HepG2 (cell line): ENCODE data around the gene HMG20B. TPM values are rescaled to one million over a fixed set of nuclear protein-coding genes. Genes with fewer than 3 reads are reported as not detected.

ENCODE experiments used
- ADNP ChIP-seq: sonication (generic); formaldehyde crosslinking; IDR thresholded peaks from 2 replicates; pipeline ENCODE4 v1.4.0; 2020; ENCODE audit warnings: missing genetic modification reagents
- AKAP8 ChIP-seq: sonication (generic); formaldehyde crosslinking; IDR thresholded peaks from 2 replicates; pipeline ENCODE4 v1.5.1; 2020; ENCODE audit warnings: mild to moderate bottlenecking, missing genetic modification reagents
- DNMT1 ChIP-seq: sonication (generic); formaldehyde crosslinking; IDR thresholded peaks from 2 replicates; pipeline ENCODE4 v1.5.1; 2020; ENCODE audit warnings: mild to moderate bottlenecking, missing genetic modification reagents
- DR1 ChIP-seq: sonication (generic); formaldehyde crosslinking; IDR thresholded peaks from 2 replicates; pipeline ENCODE4 v1.8.0; 2021; ENCODE audit warnings: mild to moderate bottlenecking, missing genetic modification reagents, inconsistent platforms
- GLI4 ChIP-seq: sonication (generic); formaldehyde crosslinking; IDR thresholded peaks from 2 replicates; pipeline ENCODE4 v1.5.1; 2020; ENCODE audit warnings: missing genetic modification reagents, mild to moderate bottlenecking, moderate library complexity, borderline replicate concordance
- MEIS2 ChIP-seq: sonication (generic); formaldehyde crosslinking; IDR thresholded peaks from 2 replicates; pipeline ENCODE4 v1.9.0; 2021; ENCODE audit warnings: mild to moderate bottlenecking, missing genetic modification reagents
- SP1 ChIP-seq, 2 experiments: fragments of 450-650 bp in 1 of 2; sonication (generic) in 1 of 2; formaldehyde crosslinking in 1 of 2; IDR thresholded peaks; 2 replicates each; pipeline versions ENCODE4 v1.4.0 to v1.6.1; 2016 to 2020; ENCODE audit warnings: missing genetic modification reagents in 1 of 2
- YEATS4 ChIP-seq: sonication (generic); formaldehyde crosslinking; IDR thresholded peaks from 2 replicates; pipeline ENCODE4 v1.4.0; 2020; ENCODE audit warnings: missing genetic modification reagents, borderline replicate concordance
- ZFY ChIP-seq: sonication (generic); formaldehyde crosslinking; IDR thresholded peaks from 2 replicates; pipeline ENCODE4 v1.4.0; 2020; ENCODE audit warnings: missing genetic modification reagents
- ZNF224 ChIP-seq: sonication (generic); formaldehyde crosslinking; IDR thresholded peaks from 2 replicates; pipeline ENCODE4 v1.5.0; 2020; ENCODE audit warnings: mild to moderate bottlenecking, missing genetic modification reagents
- ZNF441 ChIP-seq: sonication (generic); formaldehyde crosslinking; IDR thresholded peaks from 2 replicates; pipeline ENCODE4 v1.7.0; 2021; ENCODE audit warnings: missing genetic modification reagents, borderline replicate concordance
- ZNF780A ChIP-seq: sonication (generic); formaldehyde crosslinking; IDR thresholded peaks from 2 replicates; pipeline ENCODE4 v1.8.0; 2022; ENCODE audit warnings: mild to moderate bottlenecking, missing genetic modification reagents, moderate library complexity
- ZNF782 ChIP-seq: sonication (generic); formaldehyde crosslinking; IDR thresholded peaks from 2 replicates; pipeline ENCODE4 v1.4.0; 2020; ENCODE audit warnings: missing genetic modification reagents, mild to moderate bottlenecking, borderline replicate concordance
- polyA plus RNA-seq, 8 experiments: library from polyadenylated mRNA; depleted of rRNA in 3 of 8; stranded (reverse) in 7 of 8; unstranded in 1 of 8; fragments of >200 nt; fragmentation: Illumina TruSeq in 4 of 8; extraction: Trizol in 4 of 8; gene quantifications; 2 replicates each; pipeline versions ENCODE4 v1.2.1 to v1.2.3, GENCODE V29; 2011 to 2016; ENCODE audit warnings: low read depth in 4 of 8, missing spikeins in 1 of 8, mixed read lengths in 1 of 8; ENCODE audit not compliant: insufficient read depth in 1 of 8
- total RNA-seq, 5 experiments: library from RNA; depleted of rRNA; stranded (reverse); fragments of >200 nt; fragmentation: Illumina TruSeq; extraction: Trizol; gene quantifications; 2 replicates each; pipeline ENCODE4 v1.2.3, GENCODE V29; 2016; ENCODE audit warnings: low read depth in 1 of 5
- TF ChIP-seq, protein P1 (sequence below): sonication (generic); formaldehyde crosslinking; conservative IDR thresholded peaks from 2 replicates; pipeline ENCODE4 v1.4.0; 2020; ENCODE audit warnings: missing genetic modification reagents
- TF ChIP-seq, protein P2 (sequence below): sonication (generic); formaldehyde crosslinking; IDR thresholded peaks from 2 replicates; pipeline ENCODE4 v1.8.1; 2023; ENCODE audit warnings: mild to moderate bottlenecking, missing genetic modification reagents
- TF ChIP-seq, protein P3 (sequence below): sonication (generic); formaldehyde crosslinking; IDR thresholded peaks from 2 replicates; pipeline ENCODE4 v1.4.0; 2020; ENCODE audit warnings: missing genetic modification reagents, borderline replicate concordance
- TF ChIP-seq, protein P4 (sequence below): sonication (generic); formaldehyde crosslinking; IDR thresholded peaks from 2 replicates; pipeline ENCODE4 v1.9.0; 2022; ENCODE audit warnings: low read depth, missing genetic modification reagents

The HMG20B gene
- total and polyA plus RNA-seq, 2 of the 13 experiments (the other 11 are each of a cell fraction or from before 2014, with no cell fraction given): 23.9 to 29.2 TPM

DNA sequence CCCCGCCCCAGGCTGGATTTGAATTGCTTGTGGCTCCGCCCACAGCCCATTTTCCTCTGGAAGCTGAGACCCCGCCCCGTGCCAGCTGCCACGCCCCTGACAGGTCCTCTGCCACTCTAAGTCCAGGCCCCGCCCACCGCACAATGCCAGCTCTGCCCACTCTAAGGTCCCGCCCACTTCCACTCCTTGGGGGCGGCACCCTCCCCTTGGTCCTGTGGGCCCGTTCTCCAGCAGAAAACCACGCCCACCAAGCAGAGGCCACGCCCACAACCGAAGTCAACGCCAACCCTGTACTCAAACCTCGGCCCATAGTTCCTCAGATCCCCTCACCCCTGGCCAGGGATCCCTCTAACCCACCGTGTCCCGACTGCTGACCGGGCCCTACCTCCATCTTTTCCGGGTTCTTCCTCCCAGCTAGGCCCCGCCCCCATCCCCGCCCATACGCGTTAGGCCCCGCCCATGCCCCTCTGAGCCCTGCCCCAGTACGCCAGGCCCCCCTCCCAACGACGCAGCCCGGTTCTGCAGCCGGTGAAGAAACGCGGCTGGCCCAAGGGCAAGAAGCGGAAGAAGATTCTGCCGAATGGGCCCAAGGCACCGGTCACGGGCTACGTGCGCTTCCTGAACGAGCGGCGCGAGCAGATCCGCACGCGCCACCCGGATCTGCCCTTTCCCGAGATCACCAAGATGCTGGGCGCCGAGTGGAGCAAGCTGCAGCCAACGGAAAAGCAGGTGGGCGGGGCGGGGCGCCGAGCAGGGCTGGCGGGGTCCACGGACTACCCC is 1.3 kb downstream of the HMG20B start (continued):
- TF ChIP-seq, protein P1, sequence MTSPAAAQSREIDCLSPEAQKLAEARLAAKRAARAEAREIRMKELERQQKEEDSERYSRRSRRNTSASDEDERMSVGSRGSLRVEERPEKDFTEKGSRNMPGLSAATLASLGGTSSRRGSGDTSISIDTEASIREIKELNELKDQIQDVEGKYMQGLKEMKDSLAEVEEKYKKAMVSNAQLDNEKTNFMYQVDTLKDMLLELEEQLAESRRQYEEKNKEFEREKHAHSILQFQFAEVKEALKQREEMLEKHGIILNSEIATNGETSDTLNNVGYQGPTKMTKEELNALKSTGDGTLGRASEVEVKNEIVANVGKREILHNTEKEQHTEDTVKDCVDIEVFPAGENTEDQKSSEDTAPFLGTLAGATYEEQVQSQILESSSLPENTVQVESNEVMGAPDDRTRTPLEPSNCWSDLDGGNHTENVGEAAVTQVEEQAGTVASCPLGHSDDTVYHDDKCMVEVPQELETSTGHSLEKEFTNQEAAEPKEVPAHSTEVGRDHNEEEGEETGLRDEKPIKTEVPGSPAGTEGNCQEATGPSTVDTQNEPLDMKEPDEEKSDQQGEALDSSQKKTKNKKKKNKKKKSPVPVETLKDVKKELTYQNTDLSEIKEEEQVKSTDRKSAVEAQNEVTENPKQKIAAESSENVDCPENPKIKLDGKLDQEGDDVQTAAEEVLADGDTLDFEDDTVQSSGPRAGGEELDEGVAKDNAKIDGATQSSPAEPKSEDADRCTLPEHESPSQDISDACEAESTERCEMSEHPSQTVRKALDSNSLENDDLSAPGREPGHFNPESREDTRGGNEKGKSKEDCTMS (CRISPR knock-in tag): no peak
- TF ChIP-seq MEIS2 (CRISPR knock-in tag) (no peak), GLI4 (CRISPR knock-in tag) (no peak), SP1 (IDR thresholded peaks at IDR 0.05) (peak; percentile 82), SP1 (CRISPR knock-in tag; IDR thresholded peaks at IDR 0.05) (peak; percentile 94), ZNF224 (no peak), ZNF441 (CRISPR knock-in tag) (no peak), ZNF780A (CRISPR knock-in tag) (no peak), DNMT1 (CRISPR knock-in tag) (no peak), YEATS4 (CRISPR knock-in tag) (0 out of 2 replicates have a peak, but pooled peaks have one; percentile 37), AKAP8 (no peak), ZNF782 (no peak), ZFY (0 out of 2 replicates have a peak, but pooled peaks have one; percentile 20), DR1 (CRISPR knock-in tag) (no peak), ADNP (no peak)
- TF ChIP-seq, protein P2, sequence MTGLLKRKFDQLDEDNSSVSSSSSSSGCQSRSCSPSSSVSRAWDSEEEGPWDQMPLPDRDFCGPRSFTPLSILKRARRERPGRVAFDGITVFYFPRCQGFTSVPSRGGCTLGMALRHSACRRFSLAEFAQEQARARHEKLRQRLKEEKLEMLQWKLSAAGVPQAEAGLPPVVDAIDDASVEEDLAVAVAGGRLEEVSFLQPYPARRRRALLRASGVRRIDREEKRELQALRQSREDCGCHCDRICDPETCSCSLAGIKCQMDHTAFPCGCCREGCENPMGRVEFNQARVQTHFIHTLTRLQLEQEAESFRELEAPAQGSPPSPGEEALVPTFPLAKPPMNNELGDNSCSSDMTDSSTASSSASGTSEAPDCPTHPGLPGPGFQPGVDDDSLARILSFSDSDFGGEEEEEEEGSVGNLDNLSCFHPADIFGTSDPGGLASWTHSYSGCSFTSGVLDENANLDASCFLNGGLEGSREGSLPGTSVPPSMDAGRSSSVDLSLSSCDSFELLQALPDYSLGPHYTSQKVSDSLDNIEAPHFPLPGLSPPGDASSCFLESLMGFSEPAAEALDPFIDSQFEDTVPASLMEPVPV (CRISPR knock-in tag): no peak
- TF ChIP-seq, protein P3, sequence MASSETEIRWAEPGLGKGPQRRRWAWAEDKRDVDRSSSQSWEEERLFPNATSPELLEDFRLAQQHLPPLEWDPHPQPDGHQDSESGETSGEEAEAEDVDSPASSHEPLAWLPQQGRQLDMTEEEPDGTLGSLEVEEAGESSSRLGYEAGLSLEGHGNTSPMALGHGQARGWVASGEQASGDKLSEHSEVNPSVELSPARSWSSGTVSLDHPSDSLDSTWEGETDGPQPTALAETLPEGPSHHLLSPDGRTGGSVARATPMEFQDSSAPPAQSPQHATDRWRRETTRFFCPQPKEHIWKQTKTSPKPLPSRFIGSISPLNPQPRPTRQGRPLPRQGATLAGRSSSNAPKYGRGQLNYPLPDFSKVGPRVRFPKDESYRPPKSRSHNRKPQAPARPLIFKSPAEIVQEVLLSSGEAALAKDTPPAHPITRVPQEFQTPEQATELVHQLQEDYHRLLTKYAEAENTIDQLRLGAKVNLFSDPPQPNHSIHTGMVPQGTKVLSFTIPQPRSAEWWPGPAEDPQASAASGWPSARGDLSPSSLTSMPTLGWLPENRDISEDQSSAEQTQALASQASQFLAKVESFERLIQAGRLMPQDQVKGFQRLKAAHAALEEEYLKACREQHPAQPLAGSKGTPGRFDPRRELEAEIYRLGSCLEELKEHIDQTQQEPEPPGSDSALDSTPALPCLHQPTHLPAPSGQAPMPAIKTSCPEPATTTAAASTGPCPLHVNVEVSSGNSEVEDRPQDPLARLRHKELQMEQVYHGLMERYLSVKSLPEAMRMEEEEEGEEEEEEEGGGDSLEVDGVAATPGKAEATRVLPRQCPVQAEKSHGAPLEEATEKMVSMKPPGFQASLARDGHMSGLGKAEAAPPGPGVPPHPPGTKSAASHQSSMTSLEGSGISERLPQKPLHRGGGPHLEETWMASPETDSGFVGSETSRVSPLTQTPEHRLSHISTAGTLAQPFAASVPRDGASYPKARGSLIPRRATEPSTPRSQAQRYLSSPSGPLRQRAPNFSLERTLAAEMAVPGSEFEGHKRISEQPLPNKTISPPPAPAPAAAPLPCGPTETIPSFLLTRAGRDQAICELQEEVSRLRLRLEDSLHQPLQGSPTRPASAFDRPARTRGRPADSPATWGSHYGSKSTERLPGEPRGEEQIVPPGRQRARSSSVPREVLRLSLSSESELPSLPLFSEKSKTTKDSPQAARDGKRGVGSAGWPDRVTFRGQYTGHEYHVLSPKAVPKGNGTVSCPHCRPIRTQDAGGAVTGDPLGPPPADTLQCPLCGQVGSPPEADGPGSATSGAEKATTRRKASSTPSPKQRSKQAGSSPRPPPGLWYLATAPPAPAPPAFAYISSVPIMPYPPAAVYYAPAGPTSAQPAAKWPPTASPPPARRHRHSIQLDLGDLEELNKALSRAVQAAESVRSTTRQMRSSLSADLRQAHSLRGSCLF: no peak
- TF ChIP-seq, protein P4, sequence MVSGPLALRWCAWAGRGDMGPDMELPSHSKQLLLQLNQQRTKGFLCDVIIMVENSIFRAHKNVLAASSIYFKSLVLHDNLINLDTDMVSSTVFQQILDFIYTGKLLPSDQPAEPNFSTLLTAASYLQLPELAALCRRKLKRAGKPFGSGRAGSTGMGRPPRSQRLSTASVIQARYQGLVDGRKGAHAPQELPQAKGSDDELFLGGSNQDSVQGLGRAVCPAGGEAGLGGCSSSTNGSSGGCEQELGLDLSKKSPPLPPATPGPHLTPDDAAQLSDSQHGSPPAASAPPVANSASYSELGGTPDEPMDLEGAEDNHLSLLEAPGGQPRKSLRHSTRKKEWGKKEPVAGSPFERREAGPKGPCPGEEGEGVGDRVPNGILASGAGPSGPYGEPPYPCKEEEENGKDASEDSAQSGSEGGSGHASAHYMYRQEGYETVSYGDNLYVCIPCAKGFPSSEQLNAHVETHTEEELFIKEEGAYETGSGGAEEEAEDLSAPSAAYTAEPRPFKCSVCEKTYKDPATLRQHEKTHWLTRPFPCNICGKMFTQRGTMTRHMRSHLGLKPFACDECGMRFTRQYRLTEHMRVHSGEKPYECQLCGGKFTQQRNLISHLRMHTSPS (CRISPR knock-in tag): peak; percentile 59; the same call in 1 of the 2 replicates
